ENCODE measurements around the gene MSS51. TPM values are rescaled to one million over a fixed set of nuclear protein-coding genes. Genes with fewer than 3 reads are reported as not detected.
"Not testable (repeated sequence)": the region's sequence is repeated elsewhere in the genome, so short reads cannot be mapped to it uniquely, and the experiment has no call there.

The MSS51 gene
- total RNA-seq, 1 donor from 2014 or later: 1.3 TPM

DNA sequence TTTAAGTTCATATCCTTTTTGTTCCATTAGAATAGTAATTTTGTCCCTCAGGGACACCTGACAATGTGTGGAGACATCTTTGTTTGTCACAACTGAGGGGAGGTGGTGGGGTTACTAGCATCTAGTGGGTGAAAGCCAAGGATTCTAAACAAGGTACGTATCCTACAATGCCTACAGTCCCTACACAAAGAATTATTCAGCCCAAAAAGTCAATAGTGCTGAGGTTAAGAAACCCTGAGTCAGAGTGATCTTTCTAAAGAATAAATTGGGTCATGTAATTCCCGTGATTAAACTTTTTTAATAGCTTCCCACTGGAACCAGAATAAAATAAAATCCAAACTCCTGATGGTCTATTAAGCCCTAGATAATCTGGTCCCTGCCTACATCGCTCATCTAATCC, 16.8 kb downstream of the MSS51 start:
- DNase-seq (ENCODE audit: extremely low read depth, low read depth, low spot score): no peak

GRCh38 chr10:73414230-73414945, 19.0 kb downstream of the MSS51 start:
- DNase-seq (ENCODE audit: extremely low read depth, low read depth, low spot score): no peak

GRCh38 chr10:73413528-73414229, 19.7 kb downstream of the MSS51 start, which contains the start of gene ANXA7:
TSS of gene ANXA7 (minus strand) at chr10:73414058. CDS start at chr10:73400856, 13,202 bp downstream.
- no peak for DNase-seq (ENCODE audit: extremely low read depth, low read depth, low spot score)

- no peak for DNase-seq (ENCODE audit: extremely low read depth, low read depth, low spot score)
These were observed 20.2 kb downstream of the MSS51 start for GRCh38 chr10:73413108-73413527.

GRCh38 chr10:73410897-73411296, 22.5 kb downstream of the MSS51 start:
- DNase-seq (ENCODE audit: extremely low read depth, low read depth, low spot score): no peak

DNA sequence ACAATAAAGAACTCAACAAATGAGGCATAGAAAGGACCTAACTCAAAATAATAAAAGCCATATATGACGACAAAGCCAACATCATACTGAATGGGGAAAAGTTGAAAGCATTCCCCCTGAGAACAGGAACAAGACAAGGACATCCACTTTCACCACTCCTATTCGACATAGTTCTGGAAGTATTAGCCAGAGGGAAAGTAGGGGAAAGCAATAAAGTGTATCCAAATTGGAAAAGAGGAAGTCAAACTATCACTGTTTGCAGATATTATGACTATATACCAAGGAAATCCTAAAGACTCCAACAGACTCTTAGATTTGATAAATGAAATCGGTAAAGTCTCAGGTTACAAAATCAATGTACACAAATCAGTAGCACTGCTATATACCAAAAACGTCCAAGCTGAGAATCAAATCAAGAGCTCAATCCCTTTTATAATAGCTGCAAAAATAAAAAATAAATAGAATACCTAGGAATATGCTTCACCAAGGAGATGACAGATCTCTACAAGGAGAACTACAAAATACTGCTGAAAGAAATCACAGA, 24.3 kb downstream of the MSS51 start:
- no peak for DNase-seq (ENCODE audit: extremely low read depth, low read depth, low spot score)

DNA sequence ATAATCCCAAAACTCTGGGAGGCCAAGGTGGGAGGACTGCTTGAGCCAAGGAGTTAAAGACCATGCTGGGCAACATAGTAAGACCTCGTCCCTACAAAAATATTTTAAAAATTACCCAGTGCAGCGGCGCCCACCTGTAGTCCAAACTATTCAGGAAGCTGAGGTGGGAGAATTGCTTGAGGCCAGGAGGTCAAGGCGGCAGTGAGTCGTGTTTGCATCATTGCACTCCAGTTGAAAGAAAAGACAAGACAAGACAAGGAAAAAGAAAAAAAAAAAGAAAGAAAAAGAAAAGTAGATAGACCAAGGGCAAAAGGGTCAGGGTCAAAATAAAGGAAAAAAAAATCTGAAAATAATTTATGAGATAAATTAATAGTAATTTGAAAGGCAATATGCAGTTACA, 25.3 kb downstream of the MSS51 start:
- no peak for DNase-seq (ENCODE audit: extremely low read depth, low read depth, low spot score)

DNA sequence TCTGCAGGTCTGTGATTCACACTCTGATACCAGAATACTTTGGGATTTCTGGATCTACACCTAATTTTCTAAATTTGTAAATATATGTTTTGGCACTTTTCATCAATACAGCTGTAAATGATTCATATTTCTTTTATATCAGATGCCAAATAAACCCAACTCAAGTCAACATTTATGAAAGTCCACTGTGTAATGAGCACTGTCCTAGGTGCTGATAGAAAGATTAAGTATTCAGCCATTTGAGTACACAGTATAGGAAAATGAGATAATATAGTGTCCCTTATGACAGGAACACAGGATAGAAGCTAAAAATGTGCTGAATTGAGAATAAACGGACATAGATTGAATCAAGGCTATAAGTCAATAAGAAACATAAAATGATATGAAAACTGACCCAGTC, 25.9 kb downstream of the MSS51 start:
- no peak for DNase-seq (ENCODE audit: extremely low read depth, low read depth, low spot score)

- no peak for DNase-seq (ENCODE audit: extremely low read depth, low read depth, low spot score)
These were observed 26.5 kb downstream of the MSS51 start for GRCh38 chr10:73406846-73407245.

- DNase-seq (ENCODE audit: extremely low read depth, low read depth, low spot score): no peak
These were observed 27.8 kb downstream of the MSS51 start for GRCh38 chr10:73405556-73405955.

GRCh38 chr10:73404690-73405089, 28.7 kb downstream of the MSS51 start:
- DNase-seq (ENCODE audit: extremely low read depth, low read depth, low spot score): no peak

DNA sequence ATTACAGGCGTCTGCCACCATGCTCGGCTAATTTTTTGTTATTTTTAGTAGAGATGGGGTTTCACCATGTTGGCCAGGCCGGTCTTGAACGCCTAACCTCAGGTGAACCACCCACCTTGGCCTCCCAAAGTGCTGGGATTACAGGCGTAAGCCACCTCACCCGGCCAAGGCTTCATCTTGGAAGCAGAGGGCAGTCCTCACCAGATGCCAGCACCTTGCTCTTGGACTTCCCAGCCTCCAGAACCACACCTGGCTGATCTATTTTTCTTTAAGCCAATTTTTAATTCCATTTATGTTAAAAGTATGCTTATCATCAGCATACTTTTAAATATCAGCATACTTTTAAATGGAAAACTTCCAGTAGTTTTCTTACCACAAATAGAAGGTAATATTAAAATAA, 31.7 kb downstream of the MSS51 start:
- no peak for DNase-seq (ENCODE audit: extremely low read depth, low read depth, low spot score)

DNA sequence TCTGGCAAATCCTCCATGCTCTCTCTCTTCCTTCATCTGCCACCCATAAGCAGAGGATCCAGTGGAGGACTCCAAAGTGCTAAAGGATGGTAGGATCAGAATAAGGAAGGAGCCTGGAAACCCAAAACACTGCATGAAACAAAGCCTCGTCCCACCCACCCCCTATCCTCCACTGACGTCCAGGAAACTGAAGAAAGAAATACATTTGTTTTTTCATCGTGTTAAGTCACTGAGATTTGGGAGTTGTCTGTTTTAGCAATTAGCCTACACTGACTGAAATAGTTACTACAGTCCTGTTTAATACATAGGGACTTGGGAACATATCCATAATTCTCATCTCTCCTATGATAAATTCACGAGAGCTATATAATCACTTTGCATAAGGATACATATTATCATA, 34.3 kb downstream of the MSS51 start:
- no peak for DNase-seq (ENCODE audit: extremely low read depth, low read depth, low spot score)

- no peak for DNase-seq (ENCODE audit: extremely low read depth, low read depth, low spot score)
These were observed 35.3 kb downstream of the MSS51 start for GRCh38 chr10:73398024-73398423.

DNA sequence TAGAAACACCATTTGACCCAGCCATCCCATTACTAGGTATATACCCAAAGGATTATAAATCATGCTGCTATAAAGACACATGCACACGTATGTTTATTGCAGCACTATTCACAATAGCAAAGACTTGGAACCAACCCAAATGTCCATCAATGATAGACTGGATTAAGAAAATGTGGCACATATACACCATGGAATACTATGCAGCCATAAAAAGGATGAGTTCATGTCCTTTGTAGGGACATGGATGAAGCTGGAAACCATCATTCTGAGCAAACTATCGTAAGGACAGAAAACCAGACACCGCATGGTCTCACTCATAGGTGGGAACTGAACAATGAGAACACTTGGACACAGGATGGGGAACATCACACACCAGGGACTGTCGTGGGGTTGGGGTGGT, 39.0 kb downstream of the MSS51 start:
- DNase-seq (ENCODE audit: extremely low read depth, low read depth, low spot score): not testable (repeated sequence)

GRCh38 chr10:73388228-73388627, 45.1 kb downstream of the MSS51 start:
- DNase-seq (ENCODE audit: extremely low read depth, low read depth, low spot score): no peak

- no peak for DNase-seq (ENCODE audit: extremely low read depth, low read depth, low spot score)
These were observed 46.8 kb downstream of the MSS51 start for GRCh38 chr10:73386583-73386982.

- DNase-seq (ENCODE audit: extremely low read depth, low read depth, low spot score): no peak
These were observed 54.2 kb downstream of the MSS51 start for GRCh38 chr10:73379064-73379748.

DNA sequence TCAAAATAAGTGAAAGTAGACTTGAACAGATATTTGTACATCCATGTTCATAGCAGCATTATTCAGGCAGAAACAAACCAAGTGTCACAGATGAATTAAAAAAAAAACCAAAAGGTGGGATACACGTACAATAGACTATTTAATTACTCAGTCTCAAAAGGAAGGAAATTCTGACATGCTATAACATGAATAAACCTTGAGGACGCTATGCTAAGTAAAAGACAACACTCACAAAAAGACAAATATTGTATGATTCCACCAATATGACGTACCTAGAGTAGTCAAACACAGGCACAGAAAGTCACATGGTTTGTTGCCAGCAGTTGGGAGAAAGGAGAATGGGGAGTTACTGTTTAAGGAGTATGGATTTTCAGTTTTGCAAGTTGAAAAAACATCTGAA, 56.7 kb downstream of the MSS51 start:
- no peak for DNase-seq (ENCODE audit: extremely low read depth, low read depth, low spot score)
